Measurements from ENCODE around the gene TNNT3. TPM values are rescaled to one million over a fixed set of nuclear protein-coding genes. Genes with fewer than 3 reads are reported as not detected.

The TNNT3 gene
- total and polyA plus RNA-seq, 2 of the 4 experiments (the other 2 are of a cell fraction), result not detected

DNA sequence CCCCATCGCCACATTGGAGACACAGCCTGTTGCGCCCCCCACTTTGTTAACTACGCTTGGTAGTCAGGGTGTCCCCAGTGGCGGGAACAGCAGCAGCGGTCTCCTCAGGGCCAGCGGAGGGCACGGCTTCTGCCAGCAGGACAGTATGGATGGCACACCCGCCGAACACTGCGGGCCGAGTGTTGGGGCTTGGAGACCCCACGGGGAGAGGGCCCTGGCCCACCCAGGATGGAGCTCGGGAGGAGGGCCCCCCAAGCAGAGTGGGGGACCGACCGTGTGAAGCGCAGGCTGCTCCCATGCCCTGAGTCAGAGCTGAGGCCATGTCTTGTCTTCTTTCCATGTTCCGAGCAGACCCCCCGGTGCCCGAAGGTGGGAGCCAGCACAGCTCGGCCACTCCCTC lies 45.5 kb downstream of the TNNT3 start:
- intact Hi-C loops (cut with micrococcal nuclease) (no loop called here), in situ Hi-C loops (cut with MboI; ENCODE audit: low sequenced_read_pairs) (no loop called here), dilution Hi-C loops (cut with HindIII; ENCODE audit: low sequenced_read_pairs, unreplicated experiment) (no loop called here)
- Histone ChIP-seq H3K9me3 (ENCODE audit: control insufficient read depth, insufficient read depth, low read length) (no peaks in the 10 kb centered on the region), H3K4me3 (ENCODE audit: insufficient read depth, low read depth, low read length) (no peak overlapping the region), H3K4me2 (ENCODE audit: low read depth, low read length) (no peak overlapping the region), H3K14ac (replicated peaks; ENCODE audit: low read depth, low read length) (no peak overlapping the region), H3K36me3 (ENCODE audit: control insufficient read depth, insufficient read depth, low read length) (no peaks in the 10 kb centered on the region), H2BK15ac (ENCODE audit: low read depth, low read length) (no peak overlapping the region), H2BK20ac (ENCODE audit: low read depth, low read length) (no peak overlapping the region), H4K20me1 (ENCODE audit: insufficient read depth, low read length) (no peaks in the 10 kb centered on the region), H3K27me3 (ENCODE audit: control insufficient read depth, insufficient read depth, low read length) (no peaks in the 10 kb centered on the region), H2BK120ac (ENCODE audit: low read depth, low read length) (no peak overlapping the region), H3K9ac (ENCODE audit: low read depth, low read length) (no peak overlapping the region), H4K5ac (ENCODE audit: low read depth, low read length) (no peak overlapping the region), H3K9me1 (ENCODE audit: insufficient read depth, low read length) (no peaks in the 10 kb centered on the region), H2AK5ac (ENCODE audit: low read depth, low read length) (no peak overlapping the region), H3K79me1 (ENCODE audit: low read depth in 1 of 2, low read length in 2 of 2) (no peaks in the 10 kb centered on the region), H3K27ac (ENCODE audit: insufficient read depth, low read length) (no peak overlapping the region), H3K56ac (ENCODE audit: extremely low read depth, insufficient read depth, low read length) (no peak overlapping the region), H2BK5ac (ENCODE audit: low read depth, low read length, poor library complexity, severe bottlenecking) (no peak overlapping the region), H3K4me1 (ENCODE audit: control insufficient read depth, insufficient read depth, low read length) (no peaks in the 10 kb centered on the region), H2AFZ (replicated peaks; ENCODE audit: low read length, poor library complexity) (no peak overlapping the region), H2AK9ac (replicated peaks; ENCODE audit: low read depth, low read length, poor library complexity) (no peak overlapping the region), H3K18ac (ENCODE audit: low read depth, low read length) (no peak overlapping the region), H3K4ac (ENCODE audit: low read depth, low read length) (no peak overlapping the region), H4K91ac (ENCODE audit: insufficient read depth, low read depth, low read length) (no peak overlapping the region), H3K23ac (ENCODE audit: low read depth, low read length) (no peak overlapping the region), H4K8ac (ENCODE audit: low read depth in 2 of 2, low read length in 2 of 2) (no peak overlapping the region)
- no TSS peak for BruUV-seq (replicated peaks)
- no peak for TF ChIP-seq MXI1 (IDR thresholded peaks at IDR 0.05; ENCODE audit: borderline replicate concordance, low read depth, low read length)
- no peak for TF ChIP-seq MAFK (IDR thresholded peaks at IDR 0.05; ENCODE audit: low read depth, low read length)
- TF ChIP-seq RCOR1 (IDR thresholded peaks at IDR 0.05; ENCODE audit: insufficient replicate concordance, low read length), result no peak
- TF ChIP-seq, protein P1, sequence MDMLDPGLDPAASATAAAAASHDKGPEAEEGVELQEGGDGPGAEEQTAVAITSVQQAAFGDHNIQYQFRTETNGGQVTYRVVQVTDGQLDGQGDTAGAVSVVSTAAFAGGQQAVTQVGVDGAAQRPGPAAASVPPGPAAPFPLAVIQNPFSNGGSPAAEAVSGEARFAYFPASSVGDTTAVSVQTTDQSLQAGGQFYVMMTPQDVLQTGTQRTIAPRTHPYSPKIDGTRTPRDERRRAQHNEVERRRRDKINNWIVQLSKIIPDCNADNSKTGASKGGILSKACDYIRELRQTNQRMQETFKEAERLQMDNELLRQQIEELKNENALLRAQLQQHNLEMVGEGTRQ (IDR thresholded peaks at IDR 0.05; ENCODE audit: low read depth, low read length), result no peak
- no peak for TF ChIP-seq POLR2A (IDR thresholded peaks at IDR 0.05; ENCODE audit: low read depth, low read length)
- TF ChIP-seq, protein P2, sequence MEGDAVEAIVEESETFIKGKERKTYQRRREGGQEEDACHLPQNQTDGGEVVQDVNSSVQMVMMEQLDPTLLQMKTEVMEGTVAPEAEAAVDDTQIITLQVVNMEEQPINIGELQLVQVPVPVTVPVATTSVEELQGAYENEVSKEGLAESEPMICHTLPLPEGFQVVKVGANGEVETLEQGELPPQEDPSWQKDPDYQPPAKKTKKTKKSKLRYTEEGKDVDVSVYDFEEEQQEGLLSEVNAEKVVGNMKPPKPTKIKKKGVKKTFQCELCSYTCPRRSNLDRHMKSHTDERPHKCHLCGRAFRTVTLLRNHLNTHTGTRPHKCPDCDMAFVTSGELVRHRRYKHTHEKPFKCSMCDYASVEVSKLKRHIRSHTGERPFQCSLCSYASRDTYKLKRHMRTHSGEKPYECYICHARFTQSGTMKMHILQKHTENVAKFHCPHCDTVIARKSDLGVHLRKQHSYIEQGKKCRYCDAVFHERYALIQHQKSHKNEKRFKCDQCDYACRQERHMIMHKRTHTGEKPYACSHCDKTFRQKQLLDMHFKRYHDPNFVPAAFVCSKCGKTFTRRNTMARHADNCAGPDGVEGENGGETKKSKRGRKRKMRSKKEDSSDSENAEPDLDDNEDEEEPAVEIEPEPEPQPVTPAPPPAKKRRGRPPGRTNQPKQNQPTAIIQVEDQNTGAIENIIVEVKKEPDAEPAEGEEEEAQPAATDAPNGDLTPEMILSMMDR (conservative IDR thresholded peaks at IDR 0.05; ENCODE audit: low read depth, low read length), result no peak
- no peak for TF ChIP-seq SMC3 (IDR thresholded peaks at IDR 0.05; ENCODE audit: low read depth, low read length)
- TF ChIP-seq RFX5 (IDR thresholded peaks at IDR 0.05; ENCODE audit: low read depth, low read length), result no peak
- no peak for TF ChIP-seq FOS (IDR thresholded peaks at IDR 0.05; ENCODE audit: low read depth, low read length)
- TF ChIP-seq CHD1 (IDR thresholded peaks at IDR 0.05; ENCODE audit: low read depth, low read length), result no peak
- no peak for TF ChIP-seq RAD21 (IDR thresholded peaks at IDR 0.05; ENCODE audit: low read length)
- no peak for TF ChIP-seq CEBPB (IDR thresholded peaks at IDR 0.05; ENCODE audit: low read depth, low read length)
- TF ChIP-seq NFE2L2 (IDR thresholded peaks at IDR 0.05; ENCODE audit: low read depth, low read length), result no peak
- no peak for TF ChIP-seq MAZ (IDR thresholded peaks at IDR 0.05; ENCODE audit: borderline replicate concordance, low read depth, low read length)
- no peak for TF ChIP-seq BHLHE40 (IDR thresholded peaks at IDR 0.05; ENCODE audit: low read depth, low read length)
- TF ChIP-seq, protein P3, sequence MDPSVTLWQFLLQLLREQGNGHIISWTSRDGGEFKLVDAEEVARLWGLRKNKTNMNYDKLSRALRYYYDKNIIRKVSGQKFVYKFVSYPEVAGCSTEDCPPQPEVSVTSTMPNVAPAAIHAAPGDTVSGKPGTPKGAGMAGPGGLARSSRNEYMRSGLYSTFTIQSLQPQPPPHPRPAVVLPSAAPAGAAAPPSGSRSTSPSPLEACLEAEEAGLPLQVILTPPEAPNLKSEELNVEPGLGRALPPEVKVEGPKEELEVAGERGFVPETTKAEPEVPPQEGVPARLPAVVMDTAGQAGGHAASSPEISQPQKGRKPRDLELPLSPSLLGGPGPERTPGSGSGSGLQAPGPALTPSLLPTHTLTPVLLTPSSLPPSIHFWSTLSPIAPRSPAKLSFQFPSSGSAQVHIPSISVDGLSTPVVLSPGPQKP (IDR thresholded peaks at IDR 0.05; ENCODE audit: borderline replicate concordance, low read depth, low read length), result no peak
- ATAC-seq (ENCODE audit: low read depth) (no peak), DNase-seq (no peak)
- WGBS, 2 experiments (ENCODE audit: extremely low coverage in 2 of 2, insufficient read length in 1 of 2), result no CpG with 5 or more reads among the region's 20 CpGs
- ChIA-PET CTCF (no interaction called here), POLR2A (ENCODE audit: unreplicated experiment) (no interaction called here)

Measured in IMR-90 (cell line).